ENCODE data around the gene BBS10. TPM values are rescaled to one million over a fixed set of nuclear protein-coding genes. Genes with fewer than 3 reads are reported as not detected.
"Not testable (repeated sequence)": the region's sequence is repeated elsewhere in the genome, so short reads cannot be mapped to it uniquely, and the experiment has no call there.

Gene BBS10
- total RNA-seq, 4 donors from 2014 or later = 10.4 to 21.6 (median 17.9) TPM

- Histone ChIP-seq H3K9me3 (peaks cover 0 to 6% (median 0%) of the 10 kb centered on the region in 4 donors), H3K36me3 (no peaks in the 10 kb centered on the region), H3K27ac (replicated peaks in 1 of 4) (no peak overlapping the region), H3K27me3 (no peaks in the 10 kb centered on the region), H3K4me3 (no peak overlapping the region), H3K4me1 (no peaks in the 10 kb centered on the region)
- no peak for DNase-seq (ENCODE audit: extremely low spot score)
- WGBS = 83% methylated on average over 2 of the region's 2 CpGs
- TF ChIP-seq POLR2A (IDR thresholded peaks at IDR 0.05; ENCODE audit: low read depth) (no peak), EP300 (IDR thresholded peaks at IDR 0.05) (no peak), POLR2AphosphoS5 (IDR thresholded peaks at IDR 0.05) (no peak), CTCF (IDR thresholded peaks at IDR 0.05) (no peak)
- intact Hi-C loops (cut with DNase I) = no loop called here
Measured at GRCh38 chr12:76329159-76329558, 19.1 kb downstream of the BBS10 start.

- DNase-seq (ENCODE audit: extremely low spot score); H3K4me3 ChIP-seq; intact Hi-C loops (cut with DNase I); H3K4me1 ChIP-seq; H3K9me3 ChIP-seq; H3K27ac ChIP-seq (replicated peaks in 1 of 4); H3K27me3 ChIP-seq; H3K36me3 ChIP-seq: not testable (repeated sequence)
- WGBS = 82% methylated on average over 24 of the region's 32 CpGs
Measured at GRCh38 chr12:76319595-76320319, 28.5 kb downstream of the BBS10 start.

GRCh38 chr12:76318773-76319594 lies 29.2 kb downstream of the BBS10 start:
- WGBS = 100% methylated on average over 1 of the region's 1 CpG
- intact Hi-C loops (cut with DNase I) = no loop called here
- TF ChIP-seq POLR2AphosphoS5 (IDR thresholded peaks at IDR 0.05) = no peak
- no peak for TF ChIP-seq CTCF (IDR thresholded peaks at IDR 0.05)
- no peak for TF ChIP-seq POLR2A (IDR thresholded peaks at IDR 0.05; ENCODE audit: low read depth)
- no peak for TF ChIP-seq EP300 (IDR thresholded peaks at IDR 0.05)
- Histone ChIP-seq H3K4me1 (no peaks in the 10 kb centered on the region), H3K27me3 (no peaks in the 10 kb centered on the region), H3K4me3 (no peak overlapping the region), H3K36me3 (no peaks in the 10 kb centered on the region), H3K27ac (replicated peaks in 1 of 4) (no peak overlapping the region), H3K9me3 (no peaks in the 10 kb centered on the region)
- no peak for DNase-seq (ENCODE audit: extremely low spot score)

- no peak for DNase-seq (ENCODE audit: extremely low spot score)
- H3K27ac ChIP-seq (replicated peaks in 1 of 4) = no peak overlapping the region
Measured at GRCh38 chr12:76317976-76318375, 30.2 kb downstream of the BBS10 start.

More at GRCh38 chr12:76317976-76318375, 30.2 kb downstream of the BBS10 start:
- intact Hi-C loops (cut with DNase I) = no loop called here
- no peak overlapping the region for H3K4me3 ChIP-seq
- TF ChIP-seq POLR2AphosphoS5 (IDR thresholded peaks at IDR 0.05) (no peak), CTCF (IDR thresholded peaks at IDR 0.05) (no peak), POLR2A (IDR thresholded peaks at IDR 0.05; ENCODE audit: low read depth) (no peak), EP300 (IDR thresholded peaks at IDR 0.05) (no peak)
- no peaks in the 10 kb centered on the region for H3K36me3 ChIP-seq
- WGBS = 100% methylated on average over 1 of the region's 1 CpG
- H3K27me3 ChIP-seq = no peaks in the 10 kb centered on the region
- H3K9me3 ChIP-seq = no peaks in the 10 kb centered on the region
- H3K4me1 ChIP-seq = no peaks in the 10 kb centered on the region

Measured in esophagus muscularis mucosa (tissue), 4 donors.